GM12874 (cell line): ENCODE results near the gene SRBD1.

Source experiments
- TF ChIP-seq, protein P1 (sequence below): IDR thresholded peaks from 2 replicates; pipeline ENCODE4 v1.5.1; 2011; ENCODE audit warnings: low read depth, mild to moderate bottlenecking, control low read depth, low read length, moderate library complexity; ENCODE audit not compliant: insufficient read depth

Gene SRBD1

DNA sequence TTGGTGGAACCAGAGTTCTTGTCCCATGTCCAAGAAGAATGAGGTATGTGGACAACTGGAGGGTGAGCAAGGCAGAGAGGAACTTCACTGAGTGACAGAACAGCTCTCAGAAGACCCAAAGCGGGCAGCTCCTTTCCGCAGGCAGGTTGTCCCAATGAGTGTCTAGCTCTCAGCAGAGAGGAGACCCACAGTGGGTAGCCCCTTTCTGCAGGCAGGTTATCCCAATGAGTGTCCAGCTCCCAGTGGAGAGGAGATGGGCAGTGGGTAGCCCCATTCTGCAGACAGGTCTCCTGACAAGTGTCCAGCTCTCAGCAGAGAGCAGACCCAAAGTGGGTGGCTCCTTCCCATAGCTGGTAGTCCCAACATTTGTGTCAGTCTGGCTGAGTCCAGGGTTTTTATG lies 69.6 kb downstream of the SRBD1 start:
- TF ChIP-seq, protein P1, sequence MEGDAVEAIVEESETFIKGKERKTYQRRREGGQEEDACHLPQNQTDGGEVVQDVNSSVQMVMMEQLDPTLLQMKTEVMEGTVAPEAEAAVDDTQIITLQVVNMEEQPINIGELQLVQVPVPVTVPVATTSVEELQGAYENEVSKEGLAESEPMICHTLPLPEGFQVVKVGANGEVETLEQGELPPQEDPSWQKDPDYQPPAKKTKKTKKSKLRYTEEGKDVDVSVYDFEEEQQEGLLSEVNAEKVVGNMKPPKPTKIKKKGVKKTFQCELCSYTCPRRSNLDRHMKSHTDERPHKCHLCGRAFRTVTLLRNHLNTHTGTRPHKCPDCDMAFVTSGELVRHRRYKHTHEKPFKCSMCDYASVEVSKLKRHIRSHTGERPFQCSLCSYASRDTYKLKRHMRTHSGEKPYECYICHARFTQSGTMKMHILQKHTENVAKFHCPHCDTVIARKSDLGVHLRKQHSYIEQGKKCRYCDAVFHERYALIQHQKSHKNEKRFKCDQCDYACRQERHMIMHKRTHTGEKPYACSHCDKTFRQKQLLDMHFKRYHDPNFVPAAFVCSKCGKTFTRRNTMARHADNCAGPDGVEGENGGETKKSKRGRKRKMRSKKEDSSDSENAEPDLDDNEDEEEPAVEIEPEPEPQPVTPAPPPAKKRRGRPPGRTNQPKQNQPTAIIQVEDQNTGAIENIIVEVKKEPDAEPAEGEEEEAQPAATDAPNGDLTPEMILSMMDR = no peak

DNA sequence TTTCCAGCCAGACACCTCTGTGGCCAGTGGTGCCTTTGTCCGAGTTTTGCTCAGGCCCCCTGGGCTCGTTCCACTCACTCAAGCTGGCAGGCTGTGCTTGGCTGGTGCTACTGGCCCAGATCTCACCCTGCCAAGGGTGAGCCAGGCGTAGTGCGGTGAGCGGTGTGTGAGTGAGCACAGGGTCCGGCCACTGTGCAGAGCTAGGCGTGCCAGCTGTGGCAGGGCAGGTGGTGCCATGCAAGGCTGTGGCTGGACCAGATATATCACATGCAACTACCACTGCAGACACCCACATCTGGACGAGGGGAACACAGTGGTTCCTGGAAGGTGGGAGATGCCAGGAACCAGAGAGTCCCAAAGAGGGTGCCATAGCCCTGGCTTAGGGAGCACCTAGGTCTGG lies 70.1 kb downstream of the SRBD1 start:
- TF ChIP-seq, protein P1 = no peak

DNA sequence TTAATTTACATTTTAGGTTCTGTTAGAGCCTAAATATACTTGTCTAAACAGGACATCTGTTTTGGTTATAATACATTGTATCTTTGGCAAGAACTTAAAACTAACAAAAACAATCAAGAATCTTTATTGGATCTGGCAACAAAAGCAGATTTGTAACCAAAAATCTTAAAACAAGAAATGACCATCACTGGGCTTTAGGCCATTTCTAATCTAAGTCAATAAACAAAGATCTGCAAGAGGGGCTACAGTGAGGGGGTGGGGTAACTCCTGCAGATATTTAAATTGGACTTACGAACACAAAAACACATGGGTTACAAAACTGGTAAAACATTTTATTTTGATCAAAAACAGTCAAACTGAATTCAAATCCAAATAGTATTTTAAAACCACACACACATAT lies 77.3 kb downstream of the SRBD1 start:
- TF ChIP-seq, protein P1 = no peak

DNA sequence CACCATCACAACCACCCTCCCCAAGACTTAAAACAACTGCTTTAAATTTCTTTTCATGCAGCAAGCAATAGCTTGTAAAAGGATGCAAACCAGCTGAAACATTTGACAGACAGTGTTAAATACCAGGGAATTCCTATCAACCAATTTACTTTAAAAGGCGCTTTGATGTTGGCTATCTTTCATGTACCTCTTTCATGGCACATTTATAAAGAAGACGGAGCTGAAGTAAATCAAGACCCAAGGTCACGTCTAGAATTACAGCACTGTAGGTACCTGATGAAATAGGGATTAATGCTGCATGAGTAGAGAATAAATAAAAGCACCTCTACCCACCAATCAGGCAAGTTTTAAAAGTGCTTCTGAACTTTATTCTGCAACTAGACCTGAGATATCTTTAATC lies 78.9 kb downstream of the SRBD1 start:
- TF ChIP-seq, protein P1 = no peak

DNA sequence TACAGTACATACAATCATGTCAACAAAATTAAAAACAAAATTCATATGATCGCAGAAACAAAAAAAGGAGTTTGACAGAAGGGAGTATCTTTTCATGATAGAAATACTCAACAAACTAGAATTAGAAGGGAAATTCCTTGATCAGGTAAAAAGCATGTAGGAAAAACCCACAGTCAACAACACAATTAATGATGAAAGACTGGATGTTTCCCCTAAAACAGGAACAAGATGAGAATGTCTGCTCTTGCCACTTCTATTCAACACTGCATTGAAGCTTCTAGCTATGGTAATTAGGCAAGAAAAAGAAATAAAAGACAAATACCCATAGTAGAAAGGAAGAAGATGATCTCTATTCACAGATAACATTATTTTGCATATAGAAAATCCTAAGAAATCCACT lies 87.1 kb downstream of the SRBD1 start:
- TF ChIP-seq, protein P1 = no peak

DNA sequence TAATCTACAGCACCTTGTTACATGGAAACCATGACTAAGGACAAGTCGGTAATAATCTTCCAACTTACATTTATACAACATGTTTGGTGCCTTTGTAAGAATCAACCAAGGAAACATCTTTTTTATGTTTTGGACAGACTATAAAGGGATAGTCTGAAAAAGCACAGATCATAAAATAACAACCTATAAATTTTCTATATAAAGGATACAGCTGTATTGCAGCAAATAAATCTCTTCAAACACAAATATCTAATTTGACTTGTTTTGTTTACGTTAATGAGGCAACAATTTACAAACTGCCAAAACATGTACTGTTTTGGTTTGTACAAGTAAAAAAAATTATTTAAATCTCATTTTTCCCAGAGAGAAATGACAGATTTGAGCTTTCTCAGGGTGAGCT lies 92.5 kb downstream of the SRBD1 start:
- TF ChIP-seq, protein P1 = no peak

DNA sequence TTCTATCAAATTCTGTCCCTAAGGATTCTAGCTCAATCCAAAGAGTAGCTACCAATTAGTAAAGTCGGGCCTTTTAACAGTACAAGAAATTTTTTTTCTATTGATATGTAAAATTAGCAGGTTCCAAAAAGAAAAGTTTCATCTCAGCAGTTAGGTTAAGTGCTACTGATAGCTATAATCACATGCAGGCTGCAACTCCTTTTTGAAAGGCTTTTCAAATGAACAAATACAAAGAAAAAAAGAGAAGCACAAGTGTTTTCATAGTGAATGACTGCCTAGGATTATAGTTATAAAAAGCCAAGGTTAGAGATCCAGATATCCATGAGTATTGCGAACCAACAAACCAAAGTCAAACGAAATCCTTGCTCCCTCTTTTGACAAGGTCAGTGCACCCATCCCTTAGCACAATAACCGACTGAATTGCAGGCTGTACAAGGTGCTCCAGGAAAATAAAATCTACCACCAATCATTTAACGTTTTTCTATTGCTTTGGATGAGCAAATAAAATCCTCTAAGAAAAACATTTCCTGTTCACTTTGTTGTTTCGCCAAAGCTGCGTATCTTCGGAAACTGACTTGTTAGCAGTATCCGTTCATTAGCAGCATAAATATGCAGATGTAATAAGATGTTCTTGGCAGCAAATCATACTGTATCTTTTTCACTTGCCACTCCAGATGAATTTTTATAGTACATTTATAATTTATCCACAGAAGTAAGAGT lies 100.2 kb downstream of the SRBD1 start:
- TF ChIP-seq, protein P1 = no peak

DNA sequence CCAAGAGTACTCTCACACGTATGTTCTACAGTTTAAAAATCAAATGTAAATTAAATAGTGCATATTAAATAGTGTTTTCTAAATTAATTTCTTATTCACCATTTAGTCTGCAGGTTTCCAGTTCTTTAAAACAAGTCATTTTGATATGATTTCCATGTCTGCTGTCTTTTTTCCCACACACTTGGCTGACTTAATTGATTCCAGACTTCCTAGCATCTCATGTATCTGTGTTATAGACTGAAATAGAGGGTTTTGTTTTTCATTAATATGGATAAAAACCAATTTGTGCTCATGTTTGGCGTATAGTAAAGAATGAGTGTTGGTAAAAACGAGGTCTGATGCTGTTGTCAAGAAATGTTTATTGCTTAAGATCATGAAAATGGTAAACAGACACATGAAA lies 104.3 kb downstream of the SRBD1 start:
- TF ChIP-seq, protein P1 = no peak
